HepG2 (cell line): ENCODE results near the gene ZBTB20. TPM values are rescaled to one million over a fixed set of nuclear protein-coding genes. Genes with fewer than 3 reads are reported as not detected.

ENCODE experiments used
- ATAC-seq: fragments of 200-7000 bp; cut with Tn5 transposase; 3 replicates; pipeline ENCODE4 v1.9.1; 2020; ENCODE audit warnings: mild to moderate bottlenecking, moderate library complexity
- BruUV-seq: library from RNA; stranded (reverse); fragments of 400-500 nt; replicated peaks from 2 replicates; lab custom pipeline; 2021; lab: Mats Ljungman, UMichigan
- CTCF ChIA-PET: fragments of 300-600 bp; formaldehyde crosslinking; extraction: SDS; loops from one replicate; lab custom pipeline; 2021; ENCODE audit warnings: low total read pairs, inconsistent platforms, low intra/inter-chr PET ratio; lab: Yijun Ruan, JAX
- POLR2A ChIA-PET: fragments of 350-600 bp; sonication (Branson Sonifier 250); formaldehyde crosslinking; loops from one replicate; lab custom pipeline; 2020; ENCODE audit warnings: antibody characterized with exemption, inconsistent platforms; lab: Yijun Ruan, JAX
- DNase-seq: peaks from one replicate; pipeline ENCODE4 v3.0.0-alpha.2; 2015; ENCODE audit warnings: low spot score
- FAIRE-seq: peaks from 3 replicates; lab custom pipeline; 2011; peaks lifted over from hg19 to GRCh38; lab: Jason Lieb, UNC
- H2AFZ ChIP-seq: one replicate; pipeline ENCODE4 v1.6.1; 2011; ENCODE audit warnings: low read length, inconsistent platforms
- H3K27ac ChIP-seq: fragments of 300-600 bp; 3 replicates; pipeline ENCODE4 v1.8.0; 2011; ENCODE audit warnings: mixed run types, mild to moderate bottlenecking, mixed read lengths, low read length, inconsistent platforms; ENCODE audit not compliant: insufficient read depth; ENCODE audit errors: extremely low read length
- H3K27me3 ChIP-seq, 2 experiments: fragments of 200-600 bp in 1 of 2; 2 replicates in 1 of 2; 3 replicates in 1 of 2; pipeline versions ENCODE4 v1.6.0 to v1.8.0; 2011; ENCODE audit warnings: low read length in 2 of 2, mild to moderate bottlenecking in 2 of 2, moderate library complexity in 2 of 2, inconsistent platforms in 1 of 2; ENCODE audit not compliant: insufficient read depth in 2 of 2, control insufficient read depth in 1 of 2
- H3K36me3 ChIP-seq, 2 experiments: fragments of 200-600 bp in 1 of 2; replicated peaks in 1 of 2; 2 replicates in 1 of 2; 3 replicates in 1 of 2; pipeline versions ENCODE4 v1.5.1 to v1.8.0; 2011; ENCODE audit warnings: low read length in 2 of 2, inconsistent platforms in 1 of 2; ENCODE audit not compliant: insufficient read depth in 2 of 2, control insufficient read depth in 1 of 2
- H3K4me1 ChIP-seq: 2 replicates; pipeline ENCODE4 v1.5.1; 2012; ENCODE audit warnings: low read length, inconsistent platforms; ENCODE audit not compliant: insufficient read depth
- H3K4me2 ChIP-seq: 2 replicates; pipeline ENCODE4 v1.6.0; 2011; ENCODE audit warnings: low read depth, low read length, inconsistent platforms
- H3K4me3 ChIP-seq, 3 experiments: fragments of 200-600 bp in 1 of 3; sonication (generic), shearing (Covaris generic) in 1 of 3; replicated peaks in 1 of 3; 2 replicates each; pipeline ENCODE4 v1.5.1; 2011 to 2016; ENCODE audit warnings: low read length in 3 of 3, inconsistent platforms in 2 of 3, low read depth in 2 of 3, mild to moderate bottlenecking in 2 of 3, control low read depth in 1 of 3, mixed read lengths in 1 of 3; ENCODE audit not compliant: insufficient read depth in 1 of 3
- H3K79me2 ChIP-seq: one replicate; pipeline ENCODE4 v1.6.1; 2011; ENCODE audit warnings: low read length, inconsistent platforms; ENCODE audit not compliant: insufficient read depth
- H3K9ac ChIP-seq: 2 replicates; pipeline ENCODE4 v1.6.0; 2011; ENCODE audit warnings: mild to moderate bottlenecking, low read depth, low read length, inconsistent platforms; ENCODE audit not compliant: insufficient read depth
- H3K9me3 ChIP-seq: 2 replicates; pipeline ENCODE4 v1.5.1; 2012; ENCODE audit warnings: mild to moderate bottlenecking, low read length
- H4K20me1 ChIP-seq: 2 replicates; pipeline ENCODE4 v1.6.0; 2011; ENCODE audit warnings: inconsistent platforms, mild to moderate bottlenecking, low read length, moderate library complexity; ENCODE audit not compliant: insufficient read depth
- FOXC1 ChIP-seq: sonication (generic); formaldehyde crosslinking; IDR thresholded peaks from 2 replicates; pipeline ENCODE4 v1.8.0; 2022; ENCODE audit warnings: mild to moderate bottlenecking, missing genetic modification reagents, borderline replicate concordance
- HOXD1 ChIP-seq: sonication (generic); formaldehyde crosslinking; IDR thresholded peaks from 2 replicates; pipeline ENCODE4 v1.5.0; 2020; ENCODE audit warnings: missing genetic modification reagents
- MYNN ChIP-seq: sonication (generic); formaldehyde crosslinking; IDR thresholded peaks from 2 replicates; pipeline ENCODE4 v1.4.0; 2020; ENCODE audit warnings: mild to moderate bottlenecking, low read depth, missing genetic modification reagents
- NPAS2 ChIP-seq: sonication (generic); formaldehyde crosslinking; IDR thresholded peaks from 2 replicates; pipeline ENCODE4 v1.8.0; 2022; ENCODE audit warnings: mild to moderate bottlenecking, missing genetic modification reagents, borderline replicate concordance
- PRPF4 ChIP-seq: fragments of 200-400 bp; formaldehyde crosslinking; IDR thresholded peaks from 2 replicates; pipeline ENCODE4 v1.6.1; 2016; ENCODE audit warnings: low read length, low read depth; ENCODE audit not compliant: poor library complexity, severe bottlenecking
- RNF2 ChIP-seq: fragments of 450-650 bp; conservative IDR thresholded peaks from 2 replicates; pipeline ENCODE4 v1.6.1; 2016; ENCODE audit warnings: low read depth
- SIX1 ChIP-seq: sonication (generic); formaldehyde crosslinking; IDR thresholded peaks from 2 replicates; pipeline ENCODE4 v1.4.0; 2020; ENCODE audit warnings: missing genetic modification reagents, borderline replicate concordance
- STAG1 ChIP-seq: sonication (generic); formaldehyde crosslinking; IDR thresholded peaks from 2 replicates; pipeline ENCODE4 v1.4.0; 2020; ENCODE audit warnings: missing genetic modification reagents
- ZFP37 ChIP-seq: sonication (generic); formaldehyde crosslinking; IDR thresholded peaks from 2 replicates; pipeline ENCODE4 v1.4.0; 2020; ENCODE audit warnings: missing genetic modification reagents, borderline replicate concordance
- ZNF143 ChIP-seq: sonication (generic); formaldehyde crosslinking; IDR thresholded peaks from 2 replicates; pipeline ENCODE4 v1.4.0; 2020; ENCODE audit warnings: missing genetic modification reagents
- ZNF24 ChIP-seq: fragments of 450-650 bp; IDR thresholded peaks from 2 replicates; pipeline ENCODE4 v1.6.1; 2017; ENCODE audit warnings: antibody characterized with exemption, mild to moderate bottlenecking
- ZNF788 ChIP-seq: sonication (generic); formaldehyde crosslinking; IDR thresholded peaks from 2 replicates; pipeline ENCODE4 v1.5.0; 2020; ENCODE audit warnings: mild to moderate bottlenecking, missing genetic modification reagents, borderline replicate concordance
- ZNF816 ChIP-seq: sonication (generic); formaldehyde crosslinking; IDR thresholded peaks from 2 replicates; pipeline ENCODE4 v1.8.0; 2022; ENCODE audit warnings: missing genetic modification reagents, mild to moderate bottlenecking, borderline replicate concordance
- WGBS: methylation state at CpG from one replicate; pipeline ENCODE4 v1.1.6; 2017; ENCODE audit warnings: low lambda C conversion rate; 5-methylcytosine and 5-hydroxymethylcytosine counted together
- in situ Hi-C: cut with HindIII; loops from 2 replicates; pipeline ENCODE4 v1.10.0; 2017; ENCODE audit warnings: low pct_unique_long_range_greater_than_20kb; ENCODE audit not compliant: extremely low pct_ligation_motif_present
- intact Hi-C: fragments of 100-400 bp; cut with micrococcal nuclease; formaldehyde crosslinking; loops from one replicate; pipeline ENCODE4 v1.10.0; 2022; ENCODE audit not compliant: unreplicated experiment
- polyA plus RNA-seq, 8 experiments: library from polyadenylated mRNA; depleted of rRNA in 3 of 8; stranded (reverse) in 7 of 8; unstranded in 1 of 8; fragments of >200 nt; fragmentation: Illumina TruSeq in 4 of 8; extraction: Trizol in 4 of 8; gene quantifications; 2 replicates each; pipeline versions ENCODE4 v1.2.1 to v1.2.3, GENCODE V29; 2011 to 2016; ENCODE audit warnings: low read depth in 4 of 8, missing spikeins in 1 of 8, mixed read lengths in 1 of 8; ENCODE audit not compliant: insufficient read depth in 1 of 8
- total RNA-seq, 5 experiments: library from RNA; depleted of rRNA; stranded (reverse); fragments of >200 nt; fragmentation: Illumina TruSeq; extraction: Trizol; gene quantifications; 2 replicates each; pipeline ENCODE4 v1.2.3, GENCODE V29; 2016; ENCODE audit warnings: low read depth in 1 of 5
- TF ChIP-seq, protein P1 (sequence below): sonication (generic); formaldehyde crosslinking; IDR thresholded peaks from 2 replicates; pipeline ENCODE4 v1.9.0; 2022; ENCODE audit warnings: missing genetic modification reagents, mild to moderate bottlenecking, borderline replicate concordance
- TF ChIP-seq, protein P2 (sequence below): sonication (generic); formaldehyde crosslinking; IDR thresholded peaks from 2 replicates; pipeline ENCODE4 v1.4.0; 2020; ENCODE audit warnings: missing genetic modification reagents, mild to moderate bottlenecking, borderline replicate concordance

Gene ZBTB20
- total and polyA plus RNA-seq, 2 of the 13 experiments (the other 11 are each of a cell fraction or from before 2014, with no cell fraction given) = 1.9 to 8.8 TPM

DNA sequence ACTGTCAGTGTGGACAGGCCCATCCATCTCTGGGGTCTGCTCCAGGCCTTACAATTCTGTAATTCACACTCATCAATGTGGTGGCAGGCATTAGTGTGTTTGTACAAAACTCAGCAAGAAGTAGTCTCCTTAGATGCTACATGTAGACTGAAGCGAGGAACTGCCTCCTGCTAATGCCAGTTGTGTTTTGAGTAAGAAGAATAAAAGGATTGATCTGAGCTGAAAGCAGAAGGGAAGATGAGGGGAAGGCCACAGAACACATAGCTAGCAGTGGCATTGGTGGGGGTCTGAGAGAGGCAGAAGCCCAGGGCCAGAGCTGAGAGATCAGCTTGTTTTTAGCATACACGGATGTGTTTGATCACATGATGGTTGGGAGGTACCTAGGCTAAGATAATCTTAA lies 709.2 kb downstream of the ZBTB20 start:
- in situ Hi-C loops (no loop called here), intact Hi-C loops (no loop called here)
- no peaks in the 10 kb centered on the region for H3K79me2 ChIP-seq
- no peak overlapping the region for H3K27ac ChIP-seq
- no peaks in the 10 kb centered on the region; the same call in 1 of the 2 replicates for H4K20me1 ChIP-seq
- H3K4me2 ChIP-seq = no peak overlapping the region
- no peak overlapping the region for H3K4me3 ChIP-seq
- POLR2A ChIA-PET = no interaction called here
- no peaks in the 10 kb centered on the region for H3K4me1 ChIP-seq
- no peak overlapping the region for H2AFZ ChIP-seq
- no peak overlapping the region for H3K9ac ChIP-seq
- H3K36me3 ChIP-seq = no peaks in the 10 kb centered on the region
- no peaks in the 10 kb centered on the region for H3K27me3 ChIP-seq
- no peak for ATAC-seq
- no peaks in the 10 kb centered on the region for H3K9me3 ChIP-seq
- no peak for DNase-seq
- TF ChIP-seq, protein P1, sequence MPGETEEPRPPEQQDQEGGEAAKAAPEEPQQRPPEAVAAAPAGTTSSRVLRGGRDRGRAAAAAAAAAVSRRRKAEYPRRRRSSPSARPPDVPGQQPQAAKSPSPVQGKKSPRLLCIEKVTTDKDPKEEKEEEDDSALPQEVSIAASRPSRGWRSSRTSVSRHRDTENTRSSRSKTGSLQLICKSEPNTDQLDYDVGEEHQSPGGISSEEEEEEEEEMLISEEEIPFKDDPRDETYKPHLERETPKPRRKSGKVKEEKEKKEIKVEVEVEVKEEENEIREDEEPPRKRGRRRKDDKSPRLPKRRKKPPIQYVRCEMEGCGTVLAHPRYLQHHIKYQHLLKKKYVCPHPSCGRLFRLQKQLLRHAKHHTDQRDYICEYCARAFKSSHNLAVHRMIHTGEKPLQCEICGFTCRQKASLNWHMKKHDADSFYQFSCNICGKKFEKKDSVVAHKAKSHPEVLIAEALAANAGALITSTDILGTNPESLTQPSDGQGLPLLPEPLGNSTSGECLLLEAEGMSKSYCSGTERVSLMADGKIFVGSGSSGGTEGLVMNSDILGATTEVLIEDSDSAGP = no peak
- TF ChIP-seq RNF2 (no peak), ZFP37 (CRISPR knock-in tag) (no peak), FOXC1 (no peak), HOXD1 (CRISPR knock-in tag) (no peak), NPAS2 (CRISPR knock-in tag) (no peak), ZNF143 (CRISPR knock-in tag) (no peak), ZNF788 (CRISPR knock-in tag) (no peak), PRPF4 (no peak), SIX1 (no peak), ZNF24 (no peak), ZNF816 (CRISPR knock-in tag) (no peak), MYNN (no peak), STAG1 (CRISPR knock-in tag) (no peak)
- TF ChIP-seq, protein P2, sequence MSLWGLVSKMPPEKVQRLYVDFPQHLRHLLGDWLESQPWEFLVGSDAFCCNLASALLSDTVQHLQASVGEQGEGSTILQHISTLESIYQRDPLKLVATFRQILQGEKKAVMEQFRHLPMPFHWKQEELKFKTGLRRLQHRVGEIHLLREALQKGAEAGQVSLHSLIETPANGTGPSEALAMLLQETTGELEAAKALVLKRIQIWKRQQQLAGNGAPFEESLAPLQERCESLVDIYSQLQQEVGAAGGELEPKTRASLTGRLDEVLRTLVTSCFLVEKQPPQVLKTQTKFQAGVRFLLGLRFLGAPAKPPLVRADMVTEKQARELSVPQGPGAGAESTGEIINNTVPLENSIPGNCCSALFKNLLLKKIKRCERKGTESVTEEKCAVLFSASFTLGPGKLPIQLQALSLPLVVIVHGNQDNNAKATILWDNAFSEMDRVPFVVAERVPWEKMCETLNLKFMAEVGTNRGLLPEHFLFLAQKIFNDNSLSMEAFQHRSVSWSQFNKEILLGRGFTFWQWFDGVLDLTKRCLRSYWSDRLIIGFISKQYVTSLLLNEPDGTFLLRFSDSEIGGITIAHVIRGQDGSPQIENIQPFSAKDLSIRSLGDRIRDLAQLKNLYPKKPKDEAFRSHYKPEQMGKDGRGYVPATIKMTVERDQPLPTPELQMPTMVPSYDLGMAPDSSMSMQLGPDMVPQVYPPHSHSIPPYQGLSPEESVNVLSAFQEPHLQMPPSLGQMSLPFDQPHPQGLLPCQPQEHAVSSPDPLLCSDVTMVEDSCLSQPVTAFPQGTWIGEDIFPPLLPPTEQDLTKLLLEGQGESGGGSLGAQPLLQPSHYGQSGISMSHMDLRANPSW (CRISPR knock-in tag) = no peak
- FAIRE-seq = no peak
- WGBS = 100% methylated on average over 2 of the region's 2 CpGs
- BruUV-seq = no TSS peak
- CTCF ChIA-PET = no interaction called here
